ENCODE data around the gene TNRC6B.
"Not testable (repeated sequence)": the region's sequence is repeated elsewhere in the genome, so short reads cannot be mapped to it uniquely, and the experiment has no call there.

TNRC6B gene

DNA sequence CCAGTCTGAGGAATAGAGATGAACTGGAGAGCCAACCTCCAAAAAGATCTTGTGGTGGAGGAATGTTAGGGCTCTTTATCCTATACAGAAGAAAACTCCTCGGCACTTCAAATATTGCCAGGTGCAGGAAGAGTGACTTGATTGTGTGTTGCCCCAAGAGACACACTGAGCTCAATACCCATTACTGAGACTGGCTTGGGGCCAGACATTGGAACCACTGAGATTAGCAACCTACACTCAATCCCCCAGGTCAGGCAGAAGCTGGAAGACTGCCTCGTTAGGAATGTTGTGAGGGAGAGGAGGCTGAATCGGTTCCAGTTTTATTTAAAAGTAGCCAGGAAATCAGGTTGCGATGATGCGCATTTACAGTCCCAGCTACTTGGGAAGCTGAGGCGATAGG is 190.3 kb downstream of the TNRC6B start:
- no peak for DNase-seq

DNA sequence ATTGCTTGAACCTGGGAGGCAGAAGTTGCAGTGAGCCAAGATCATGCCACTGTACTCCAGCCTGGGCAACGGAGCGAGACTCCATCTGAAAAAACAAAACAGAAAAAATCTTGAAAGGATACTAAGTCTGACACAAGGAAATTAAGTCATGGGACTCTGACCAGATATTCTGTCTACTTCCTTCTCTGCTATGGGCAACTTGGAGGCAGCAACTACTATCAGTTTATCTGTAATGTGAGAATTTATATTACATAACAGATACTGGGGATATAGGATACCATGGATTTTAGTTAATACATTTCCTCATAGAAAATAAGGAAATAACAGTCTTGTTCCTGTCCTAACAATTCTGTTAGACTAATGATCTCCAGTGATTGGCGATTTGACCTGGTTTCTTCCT is 191.1 kb downstream of the TNRC6B start:
- DNase-seq, result no peak

DNA sequence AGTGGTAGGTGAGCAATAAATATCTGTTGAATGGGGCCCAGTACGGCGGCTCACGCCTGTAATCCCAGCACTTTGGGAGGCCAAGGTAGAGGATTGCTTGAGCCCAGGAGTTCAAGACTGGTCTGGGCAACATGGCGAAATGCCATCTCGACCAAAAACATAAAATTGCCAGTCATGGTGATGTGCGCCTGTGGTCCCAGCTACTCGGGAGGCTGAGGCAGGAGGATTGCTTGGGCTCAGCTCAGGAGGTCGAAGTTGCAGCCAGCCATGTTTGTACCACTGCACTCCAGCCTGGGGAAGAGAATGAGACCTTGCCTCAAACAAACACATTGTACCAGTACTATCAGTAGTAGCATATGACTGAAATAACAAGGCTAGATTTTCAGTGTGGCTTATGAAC is 196.8 kb downstream of the TNRC6B start:
- no peak for DNase-seq

DNA sequence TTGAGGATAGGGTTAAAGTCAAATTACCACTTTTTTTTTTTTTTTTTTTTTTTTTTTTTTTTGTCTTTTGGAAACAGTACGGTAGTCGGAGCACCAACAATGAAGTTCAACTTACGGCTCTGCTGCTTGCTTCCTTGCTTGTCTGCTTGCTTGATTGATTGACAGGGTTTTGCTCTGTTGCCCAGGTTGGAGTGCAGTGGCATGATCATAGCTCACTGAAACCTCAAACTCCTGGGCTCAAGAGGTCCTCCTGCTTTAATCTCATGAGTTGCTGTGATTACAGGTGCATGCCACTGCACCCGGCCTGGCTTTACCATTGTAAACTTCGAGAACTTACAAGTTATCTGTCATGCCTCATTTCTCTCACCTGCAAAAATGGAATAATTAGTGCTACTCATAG is 198.4 kb downstream of the TNRC6B start:
- DNase-seq, result no peak

DNA sequence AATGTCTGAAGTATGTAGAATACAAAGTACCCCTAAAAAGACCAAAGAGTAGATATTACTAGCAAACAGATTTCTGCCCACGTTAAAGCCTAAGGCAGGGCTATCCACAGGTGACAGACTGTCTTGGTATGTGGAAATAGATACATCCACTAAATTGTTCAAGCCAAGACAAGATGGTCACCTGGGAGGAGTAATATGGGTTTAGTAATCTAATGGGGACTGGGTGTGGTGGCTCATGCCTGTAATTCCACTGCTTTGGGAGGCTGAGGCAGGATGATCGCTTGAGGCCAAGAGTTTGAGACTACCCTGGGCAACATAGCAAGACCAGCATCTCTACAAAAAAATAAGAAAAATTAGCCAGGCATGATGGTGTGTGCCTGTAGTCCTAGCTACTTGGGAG is 200.2 kb downstream of the TNRC6B start:
- no peak for DNase-seq

DNA sequence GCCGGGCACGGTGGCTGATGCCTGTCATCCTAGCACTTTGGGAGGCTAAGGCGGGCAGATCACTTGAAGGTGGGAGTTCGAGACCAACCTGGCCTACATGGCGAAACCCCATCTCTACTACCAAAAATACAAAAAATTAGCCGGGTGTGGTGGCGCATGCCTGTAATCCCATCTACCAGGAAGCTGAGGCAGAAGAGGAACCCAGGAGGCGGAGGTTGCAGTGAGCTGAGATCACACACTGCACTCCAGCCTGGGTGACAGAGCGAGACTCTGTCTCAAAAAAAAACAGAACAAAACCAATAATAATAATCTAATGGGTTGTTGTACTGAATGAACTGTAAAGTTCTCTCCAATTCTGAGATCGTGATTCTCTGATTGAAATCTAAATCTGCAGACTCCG is 200.7 kb downstream of the TNRC6B start:
- DNase-seq, result not testable (repeated sequence)

DNA sequence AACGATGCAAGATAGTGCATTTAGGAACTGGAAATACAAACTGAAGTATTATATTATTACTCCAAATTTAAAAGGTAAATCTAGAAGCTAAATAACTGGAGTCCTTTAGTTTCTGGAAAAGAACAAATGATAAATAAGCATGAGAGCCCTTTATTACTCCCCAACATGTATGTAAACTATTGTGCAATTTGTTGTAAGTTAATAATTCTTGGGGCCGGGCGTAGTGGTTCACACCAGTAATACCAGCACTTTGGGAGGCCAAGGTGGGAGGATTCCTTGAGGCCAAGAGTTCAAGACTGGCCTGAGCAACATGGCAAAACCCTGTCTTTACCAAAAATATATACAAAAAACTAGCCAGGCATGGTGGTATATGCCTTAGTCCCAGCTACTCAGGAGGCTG is 203.7 kb downstream of the TNRC6B start:
- DNase-seq, result no peak

DNA sequence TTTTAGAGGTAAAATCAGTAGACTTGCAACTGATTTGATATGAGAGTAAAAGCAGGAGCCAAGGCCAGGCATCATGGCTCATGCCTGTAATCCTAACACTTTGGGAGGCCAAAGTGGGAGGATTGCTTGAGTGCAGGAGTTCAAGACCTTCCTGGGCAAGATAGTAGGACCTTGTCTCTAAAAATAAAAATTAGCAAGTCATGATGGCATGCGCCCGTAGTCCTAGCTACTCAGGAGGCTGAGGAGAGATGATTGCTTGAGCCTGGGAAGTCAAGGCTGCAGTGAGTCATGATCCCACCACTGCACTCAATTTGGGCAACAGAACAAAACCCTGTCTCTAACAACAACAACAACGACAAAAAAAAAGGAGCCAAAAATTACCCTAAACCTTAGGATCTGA is 206.2 kb downstream of the TNRC6B start:
- no peak for DNase-seq

DNA sequence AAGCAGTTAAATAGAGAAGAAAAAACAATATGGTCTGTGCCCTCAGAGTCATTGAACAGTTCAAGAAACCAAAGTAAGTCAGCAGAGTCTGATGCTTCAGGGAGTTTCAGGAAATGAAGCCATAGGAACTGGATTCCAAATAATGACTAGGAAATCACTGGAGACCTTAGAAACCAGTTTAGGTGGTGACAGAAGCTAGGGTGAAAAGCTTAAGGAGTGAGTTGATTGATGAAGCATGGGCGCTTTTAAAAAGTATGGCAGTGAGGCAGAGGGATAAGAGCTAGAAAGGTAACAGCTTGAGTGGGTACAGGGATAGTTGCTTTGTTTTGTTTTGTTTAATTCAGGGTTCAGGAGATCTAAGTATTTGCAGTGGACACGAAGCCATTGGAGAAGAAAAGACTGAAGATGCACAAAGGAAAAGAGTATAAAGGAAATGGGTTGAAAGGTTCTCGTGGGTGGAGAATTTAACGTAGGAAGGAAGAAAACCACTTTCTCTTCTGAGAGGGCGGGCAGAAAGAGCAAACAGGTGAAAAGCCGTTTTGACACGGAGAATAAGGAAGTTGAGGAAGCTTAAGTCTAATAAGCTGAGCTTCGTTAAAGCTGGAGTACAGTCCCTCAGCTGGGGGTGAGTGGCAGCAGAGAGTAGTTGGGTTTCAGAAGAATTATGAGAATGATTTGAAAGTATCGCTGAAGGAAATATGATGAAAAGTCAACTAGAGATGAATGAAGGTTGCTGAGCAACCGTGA is 207.5 kb downstream of the TNRC6B start:
- DNase-seq, result no peak
